CD4-positive, alpha-beta T cell treated with Interferon alpha-2 for 1 hour (primary cell): ENCODE data around the gene TOMM70.
A peak's percentile ranks its signal among the peaks of the same experiment; 100 is the strongest.

Experiments used
- DNase-seq, 2 donors: peaks; one replicate each; pipeline ENCODE4 v3.0.0-alpha.2; 2020 to 2022

Gene TOMM70

GRCh38 chr3:100411091-100411982, 10.4 kb upstream of the TOMM70 start:
- DNase-seq = no peak

- DNase-seq = no peak
Measured at GRCh38 chr3:100407977-100408532, 7.2 kb upstream of the TOMM70 start.

- DNase-seq = no peak
Measured at GRCh38 chr3:100407164-100407563, 6.3 kb upstream of the TOMM70 start.

- DNase-seq = no peak
Measured at GRCh38 chr3:100404250-100404548, 3.3 kb upstream of the TOMM70 start.

GRCh38 chr3:100403362-100404249, 2.7 kb upstream of the TOMM70 start:
- no peak for DNase-seq

GRCh38 chr3:100402891-100403290, 2.0 kb upstream of the TOMM70 start:
- DNase-seq = no peak

GRCh38 chr3:100402256-100402655, 1.4 kb upstream of the TOMM70 start:
- DNase-seq = no peak

- peak; percentile 30 to 66 for DNase-seq
Measured at GRCh38 chr3:100401674-100402041, 769 bp upstream of the TOMM70 start.

- peak; percentile 4 to 45 for DNase-seq
Measured at GRCh38 chr3:100400419-100400779, 490 bp downstream of the TOMM70 start.

GRCh38 chr3:100399341-100400071, 1.4 kb downstream of the TOMM70 start:
- DNase-seq = no peak

GRCh38 chr3:100396967-100397366, 3.9 kb downstream of the TOMM70 start:
- no peak for DNase-seq

GRCh38 chr3:100395679-100396431, 5.0 kb downstream of the TOMM70 start:
- DNase-seq = no peak

- no peak for DNase-seq
Measured at GRCh38 chr3:100389025-100389424, 11.9 kb downstream of the TOMM70 start.

GRCh38 chr3:100386437-100387074, 14.3 kb downstream of the TOMM70 start:
- no peak for DNase-seq

- DNase-seq = no peak
Measured at GRCh38 chr3:100384733-100385525, 16.0 kb downstream of the TOMM70 start.

GRCh38 chr3:100376301-100376700, 24.6 kb downstream of the TOMM70 start:
- DNase-seq = no peak

- no peak for DNase-seq
Measured at GRCh38 chr3:100374521-100374920, 26.4 kb downstream of the TOMM70 start.

GRCh38 chr3:100370756-100371155, 30.1 kb downstream of the TOMM70 start:
- DNase-seq = no peak

- DNase-seq = no peak
Measured at GRCh38 chr3:100368441-100368840, 32.4 kb downstream of the TOMM70 start.

GRCh38 chr3:100366424-100366823, 34.5 kb downstream of the TOMM70 start:
- no peak for DNase-seq

- no peak for DNase-seq
Measured at GRCh38 chr3:100364421-100364820, 36.5 kb downstream of the TOMM70 start.
